Measurements from ENCODE around the gene GTSE1. TPM values are rescaled to one million over a fixed set of nuclear protein-coding genes. Genes with fewer than 3 reads are reported as not detected.

Gene GTSE1
- total RNA-seq, 1 experiment from 2014 or later = 42.6 TPM

DNA sequence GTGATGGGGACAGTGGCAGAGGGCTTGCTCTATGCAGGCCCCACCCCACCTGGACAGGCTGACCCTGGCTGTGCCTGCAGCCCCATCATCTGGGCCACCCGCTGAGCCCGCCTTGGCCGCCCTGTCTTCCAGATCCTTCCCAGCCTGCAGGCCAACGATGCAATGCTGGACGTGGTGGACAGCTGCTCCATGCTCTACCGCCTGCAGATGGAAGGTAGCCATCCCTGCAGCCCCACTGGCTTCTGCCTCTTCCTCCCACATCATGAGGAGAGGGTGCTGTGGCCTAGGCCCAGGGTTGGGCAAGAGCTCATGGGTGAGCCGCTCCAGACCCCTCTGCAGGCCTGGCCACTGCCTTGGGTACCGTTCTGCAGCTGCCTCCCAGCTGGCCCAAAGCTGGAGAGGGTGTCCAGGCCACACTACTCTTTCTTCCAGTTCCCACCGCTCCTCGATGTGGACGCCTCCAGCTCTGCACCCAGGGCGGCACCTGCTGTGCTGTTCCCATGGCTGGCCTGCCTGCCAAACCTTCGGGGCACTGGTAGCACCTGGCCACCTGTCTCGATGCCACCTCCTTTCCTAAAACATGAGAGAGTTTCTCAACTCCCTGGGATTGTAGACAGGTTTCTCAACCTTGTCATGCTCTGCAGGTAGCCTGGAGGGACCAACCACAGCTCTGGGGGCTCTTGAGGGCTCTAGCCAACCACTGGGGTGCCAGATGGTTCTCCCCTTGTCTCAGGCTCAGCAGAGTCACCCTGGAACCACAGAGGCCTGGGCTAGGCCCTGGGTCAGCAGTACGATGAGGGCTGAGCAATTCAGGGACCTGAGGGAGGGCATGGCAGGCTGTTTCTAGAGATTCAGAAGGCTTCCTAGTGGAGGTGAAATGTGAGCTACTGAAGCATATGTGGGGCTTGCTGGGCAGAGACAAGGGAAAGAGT lies 9.5 kb upstream of the GTSE1 start:
- no peaks in the 10 kb centered on the region for H3K4me1 Mint-ChIP-seq
- Histone ChIP-seq H3K79me1 (ENCODE audit: insufficient read depth, low read depth, low read length, poor library complexity, severe bottlenecking) (no peaks in the 10 kb centered on the region), H2AK5ac (ENCODE audit: insufficient read length, low read length) (no peak overlapping the region), H2BK20ac (ENCODE audit: low read depth, low read length, poor library complexity, severe bottlenecking) (no peak overlapping the region), H3K27me3 (ENCODE audit: insufficient read depth, low read length) (no peaks in the 10 kb centered on the region), H4K8ac (replicated peaks; ENCODE audit: insufficient read length, low read depth, low read length) (no peak overlapping the region), H3K27ac (ENCODE audit: insufficient read length, low read depth, low read length) (no peak overlapping the region), H3K9me3 (ENCODE audit: control insufficient read depth, low read depth, low read length) (no peaks in the 10 kb centered on the region), H3T11ph (ENCODE audit: low read length) (no peak overlapping the region), H3K79me2 (ENCODE audit: insufficient read depth, low read length) (no peaks in the 10 kb centered on the region), H4K5ac (ENCODE audit: insufficient read length, low read depth, low read length) (no peak overlapping the region), H2BK120ac (ENCODE audit: low read depth, low read length, poor library complexity, severe bottlenecking) (no peak overlapping the region), H3K4me2 (ENCODE audit: insufficient read depth, insufficient read length, low read length) (no peak overlapping the region), H3K23ac (ENCODE audit: insufficient read length, low read depth, low read length) (no peak overlapping the region), H3K23me2 (ENCODE audit: insufficient read length, low read depth, low read length, poor library complexity, severe bottlenecking) (no peaks in the 10 kb centered on the region), H2BK5ac (ENCODE audit: insufficient read length, low read length) (no peak overlapping the region), H4K91ac (ENCODE audit: insufficient read length, low read depth, low read length) (no peak overlapping the region), H3K56ac (ENCODE audit: insufficient read length, low read depth, low read length) (no peak overlapping the region), H3K14ac (ENCODE audit: insufficient read depth, low read length) (no peak overlapping the region), H2BK15ac (ENCODE audit: low read depth, low read length) (no peak overlapping the region), H3K9ac (ENCODE audit: extremely low read depth, insufficient read length, low read length) (no peak overlapping the region), H3K18ac (ENCODE audit: insufficient read length, low read depth, low read length) (no peak overlapping the region), H3K4ac (ENCODE audit: low read depth, low read length) (no peak overlapping the region), H3K4me1 (ENCODE audit: insufficient read depth, low read length) (no peaks in the 10 kb centered on the region), H2AFZ (ENCODE audit: low read length) (no peak overlapping the region), H4K20me1 (ENCODE audit: control insufficient read depth, insufficient read depth, insufficient read length) (no peaks in the 10 kb centered on the region), H2BK12ac (ENCODE audit: insufficient read length, low read depth, low read length) (no peak overlapping the region)
- H3K36me3 Mint-ChIP-seq (ENCODE audit: insufficient read depth in 1 of 3, low read depth in 3 of 3) = peaks cover 11 to 38% (median 30%) of the 10 kb centered on the region in 3 experiments; a peak in 6 of 7 replicates
- no peak for DNase-seq
- no CpG with 5 or more reads among the region's 15 CpGs for WGBS (ENCODE audit: extremely low coverage, insufficient read length, low lambda C conversion rate)
- no peak overlapping the region for H3K4me3 Mint-ChIP-seq
- no peaks in the 10 kb centered on the region for H3K9me3 Mint-ChIP-seq
- H3K27ac Mint-ChIP-seq = peak overlapping the region in 1 of 3 experiments; percentile 77; a peak in 1 of 7 replicates
- TF ChIP-seq, protein P1, sequence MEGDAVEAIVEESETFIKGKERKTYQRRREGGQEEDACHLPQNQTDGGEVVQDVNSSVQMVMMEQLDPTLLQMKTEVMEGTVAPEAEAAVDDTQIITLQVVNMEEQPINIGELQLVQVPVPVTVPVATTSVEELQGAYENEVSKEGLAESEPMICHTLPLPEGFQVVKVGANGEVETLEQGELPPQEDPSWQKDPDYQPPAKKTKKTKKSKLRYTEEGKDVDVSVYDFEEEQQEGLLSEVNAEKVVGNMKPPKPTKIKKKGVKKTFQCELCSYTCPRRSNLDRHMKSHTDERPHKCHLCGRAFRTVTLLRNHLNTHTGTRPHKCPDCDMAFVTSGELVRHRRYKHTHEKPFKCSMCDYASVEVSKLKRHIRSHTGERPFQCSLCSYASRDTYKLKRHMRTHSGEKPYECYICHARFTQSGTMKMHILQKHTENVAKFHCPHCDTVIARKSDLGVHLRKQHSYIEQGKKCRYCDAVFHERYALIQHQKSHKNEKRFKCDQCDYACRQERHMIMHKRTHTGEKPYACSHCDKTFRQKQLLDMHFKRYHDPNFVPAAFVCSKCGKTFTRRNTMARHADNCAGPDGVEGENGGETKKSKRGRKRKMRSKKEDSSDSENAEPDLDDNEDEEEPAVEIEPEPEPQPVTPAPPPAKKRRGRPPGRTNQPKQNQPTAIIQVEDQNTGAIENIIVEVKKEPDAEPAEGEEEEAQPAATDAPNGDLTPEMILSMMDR (conservative IDR thresholded peaks at IDR 0.05) = no peak
- H3K27me3 Mint-ChIP-seq (ENCODE audit: low read depth) = no peaks in the 10 kb centered on the region; the same call in 1 of the 2 replicates

Measured in H9 (cell line).